Adrenal gland (tissue), 12 donors: ENCODE results near the gene LDAH. TPM values are rescaled to one million over a fixed set of nuclear protein-coding genes. Genes with fewer than 3 reads are reported as not detected.
A peak's percentile ranks its signal among the peaks of the same experiment; 100 is the strongest.

Source experiments
- DNase-seq, 7 donors: peaks; one replicate each; pipeline ENCODE4 v3.0.0-alpha.2; 2019 to 2020
- H3K27ac ChIP-seq, 5 donors: fragments of 200-600 bp; sonication (generic) in 4 of 5; 1 replicate in 3 of 5; 2 replicates in 2 of 5; pipeline versions ENCODE4 v1.5.1 to v1.8.0; 2016 to 2020; ENCODE audit warnings: mild to moderate bottlenecking in 1 of 5
- H3K27me3 ChIP-seq: fragments of 200-600 bp; 2 replicates; pipeline ENCODE4 v1.8.0; 2021
- H3K36me3 ChIP-seq, 2 donors: fragments of 200-600 bp; replicated peaks in 1 of 2; 1 replicate in 1 of 2; 2 replicates in 1 of 2; pipeline versions ENCODE4 v1.5.1 to v1.8.0; 2018 to 2022
- H3K4me1 ChIP-seq, 2 donors: fragments of 200-600 bp; replicated peaks in 1 of 2; 1 replicate in 1 of 2; 2 replicates in 1 of 2; pipeline versions ENCODE4 v1.5.1 to v1.8.0; 2018 to 2021
- H3K4me3 ChIP-seq, 4 donors: fragments of 200-600 bp; sonication (generic) in 3 of 4; one replicate each; pipeline ENCODE4 v1.5.1; 2016 to 2018
- H3K9me3 ChIP-seq, 3 donors: fragments of 200-600 bp; sonication (generic) in 1 of 3; replicated peaks in 1 of 3; 1 replicate in 2 of 3; 2 replicates in 1 of 3; pipeline versions ENCODE4 v1.5.1 to v1.8.0; 2016 to 2021
- POLR2A ChIP-seq, 2 donors: fragments of 450-650 bp; IDR thresholded peaks; one replicate each; pipeline ENCODE4 v1.6.1; 2017; ENCODE audit warnings: antibody characterized with exemption in 2 of 2, mild to moderate bottlenecking in 2 of 2, moderate library complexity in 1 of 2
- WGBS, 4 donors: extraction: QIAGEN DNeasy Blood & Tissue Kit in 2 of 4; methylation state at CpG; one replicate each; pipeline versions ENCODE4 v1.1.5 to v1.1.7; 2013 to 2017; 5-methylcytosine and 5-hydroxymethylcytosine counted together
- intact Hi-C, 2 donors: fragments of 100-400 bp; cut with DNase I; formaldehyde crosslinking; loops; one replicate each; pipeline versions ENCODE4 v1.14.1 to v1.15.0; 2022 to 2023
- polyA plus RNA-seq, 3 donors: library from polyadenylated mRNA; stranded (reverse); fragments of 200-250 nt in 2 of 3; fragments of 350-450 nt in 1 of 3; fragmentation: Illumina TruSeq in 1 of 3; extraction: RNeasy Lipid Tissue Mini Kit (QIAGEN cat#74804) in 1 of 3; gene quantifications; one replicate each; pipeline ENCODE4 v1.2.3, GENCODE V29; 2013 to 2014
- total RNA-seq, 9 donors: library from RNA; depleted of rRNA in 4 of 9; stranded (reverse); fragments of >200 nt in 4 of 9; fragments of 120-200 nt in 1 of 9; fragmentation: NEBNext Ultra II Directional in 1 of 9; extraction: Animal tissue kit (Norgen Biotek cat#: 25700) in 1 of 9; gene quantifications; one replicate each; pipeline versions ENCODE4 v1.1.0 to v1.2.4, GENCODE V29; 2013 to 2023
- TF ChIP-seq, protein P1 (sequence below), 6 experiments: fragments of 450-650 bp in 4 of 6; fragments of 200-600 bp in 2 of 6; sonication (generic) in 1 of 6; IDR thresholded peaks; 1 replicate in 5 of 6; 2 replicates in 1 of 6; pipeline versions ENCODE4 v1.5.1 to v1.8.0; 2016 to 2021; ENCODE audit warnings: antibody characterized with exemption in 6 of 6, mild to moderate bottlenecking in 2 of 6, moderate library complexity in 1 of 6
- donor health status: healthy with polysubstance abuse.
- donor health status: Bipolar disorder and iron deficiency.
- donor health status: DM: yes; HTN: yes; CAD: no.
- donor health status: DM: no; HTN: no; CAD: no.
- donor health status: DM: no; HTN: no; CAD: no.
- donor health status: DM: yes; HTN: yes; CAD: no.

The LDAH gene
- total and polyA plus RNA-seq, 12 donors, result 7.0 to 64.9 (median 31.5) TPM

DNA sequence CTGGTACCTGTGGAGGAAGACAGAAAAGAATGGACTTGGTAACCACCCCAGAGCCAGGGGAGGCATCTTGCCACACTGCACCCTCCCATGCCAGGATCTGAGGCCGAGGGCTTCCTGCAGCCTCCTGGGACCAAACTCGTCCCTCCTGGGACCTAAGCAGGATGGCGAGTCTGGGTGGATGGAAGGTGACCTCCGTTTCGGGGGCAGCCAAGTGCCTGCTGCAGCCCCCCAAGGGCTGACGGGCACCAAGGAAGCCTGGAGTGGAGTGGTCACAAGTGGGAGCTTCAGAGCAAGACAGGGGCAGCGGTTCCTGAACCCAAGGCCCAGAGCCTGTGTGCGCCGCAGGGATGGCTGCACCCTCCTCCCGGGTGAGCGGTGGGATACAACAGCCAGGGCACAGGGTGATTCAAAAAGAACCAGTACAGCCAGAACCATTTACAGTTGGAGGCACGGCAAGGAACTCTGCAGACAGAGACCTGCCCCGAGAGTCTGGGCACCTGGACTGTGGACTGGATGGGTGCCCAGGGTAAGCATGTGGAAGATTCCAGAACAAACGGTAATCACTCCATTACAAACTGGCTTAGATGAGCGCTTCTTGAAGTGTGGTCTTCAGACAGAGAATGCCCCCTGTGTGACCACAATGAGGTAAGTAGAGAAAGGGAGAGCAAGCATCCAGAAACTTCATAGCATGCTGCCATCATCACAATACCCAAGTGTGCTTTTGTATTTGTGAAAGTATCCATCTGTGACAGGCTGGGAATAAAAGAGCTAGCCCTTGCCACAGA lies 184.1 kb downstream of the LDAH start:
- Histone ChIP-seq H3K27ac (peak overlapping the region in 2 of 5 donors; percentile 96 to 97), H3K9me3 (no peaks in the 10 kb centered on the region), H3K27me3 (no peaks in the 10 kb centered on the region), H3K4me1 (peaks cover 25 to 59% of the 10 kb centered on the region in 2 donors), H3K4me3 (no peak overlapping the region), H3K36me3 (peaks cover 0 to 30% of the 10 kb centered on the region in 2 donors)
- no peak for DNase-seq
- no peak for TF ChIP-seq POLR2A (IDR thresholded peaks at IDR 0.05)
- TF ChIP-seq, protein P1, sequence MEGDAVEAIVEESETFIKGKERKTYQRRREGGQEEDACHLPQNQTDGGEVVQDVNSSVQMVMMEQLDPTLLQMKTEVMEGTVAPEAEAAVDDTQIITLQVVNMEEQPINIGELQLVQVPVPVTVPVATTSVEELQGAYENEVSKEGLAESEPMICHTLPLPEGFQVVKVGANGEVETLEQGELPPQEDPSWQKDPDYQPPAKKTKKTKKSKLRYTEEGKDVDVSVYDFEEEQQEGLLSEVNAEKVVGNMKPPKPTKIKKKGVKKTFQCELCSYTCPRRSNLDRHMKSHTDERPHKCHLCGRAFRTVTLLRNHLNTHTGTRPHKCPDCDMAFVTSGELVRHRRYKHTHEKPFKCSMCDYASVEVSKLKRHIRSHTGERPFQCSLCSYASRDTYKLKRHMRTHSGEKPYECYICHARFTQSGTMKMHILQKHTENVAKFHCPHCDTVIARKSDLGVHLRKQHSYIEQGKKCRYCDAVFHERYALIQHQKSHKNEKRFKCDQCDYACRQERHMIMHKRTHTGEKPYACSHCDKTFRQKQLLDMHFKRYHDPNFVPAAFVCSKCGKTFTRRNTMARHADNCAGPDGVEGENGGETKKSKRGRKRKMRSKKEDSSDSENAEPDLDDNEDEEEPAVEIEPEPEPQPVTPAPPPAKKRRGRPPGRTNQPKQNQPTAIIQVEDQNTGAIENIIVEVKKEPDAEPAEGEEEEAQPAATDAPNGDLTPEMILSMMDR (IDR thresholded peaks at IDR 0.05), result no peak
- intact Hi-C loops, result loop anchor here in 1 of 2 donors (5.0 to 10.0 kb wide), 2 partner anchors 134 to 192 kb away; partner anchors contain the start of gene RHOB
- 91 to 93% (median 92%) methylated on average over 7 to 15 of the region's 15 CpGs for WGBS, 4 donors

DNA sequence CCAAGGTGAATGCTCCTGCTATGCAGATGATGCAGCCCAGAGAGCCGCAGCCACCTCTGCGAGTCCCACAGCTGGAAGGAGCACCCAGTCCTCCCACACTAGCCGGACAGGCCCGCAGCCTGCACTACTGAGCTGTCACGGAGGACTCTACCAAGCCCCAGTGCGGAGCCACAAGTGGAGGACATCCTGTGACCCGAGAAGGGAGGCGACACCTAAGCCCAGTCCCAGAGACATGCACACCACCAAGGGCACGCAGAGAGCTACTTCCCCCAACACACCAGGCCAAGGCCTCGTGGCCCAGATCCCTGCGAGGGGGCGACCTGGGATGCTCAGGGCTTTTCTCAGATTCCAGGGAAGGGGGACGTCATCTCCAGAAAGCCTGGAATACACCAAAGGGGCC lies 184.9 kb downstream of the LDAH start:
- H3K9me3 ChIP-seq, result no peaks in the 10 kb centered on the region
- no peak overlapping the region for H3K4me3 ChIP-seq
- peak overlapping the region; percentile 13 to 97 (median 67) for H3K27ac ChIP-seq
- no peak for TF ChIP-seq POLR2A (IDR thresholded peaks at IDR 0.05)
- TF ChIP-seq, protein P1 (IDR thresholded peaks at IDR 0.05), result no peak
- peaks cover 25 to 59% of the 10 kb centered on the region in 2 donors for H3K4me1 ChIP-seq
- intact Hi-C loops, result loop anchor here in 1 of 2 donors (5.0 to 10.0 kb wide), 2 partner anchors 133 to 191 kb away; partner anchors contain the start of gene RHOB
- WGBS, 4 donors, result 87 to 91% (median 89%) methylated on average over 9 to 13 of the region's 13 CpGs
- H3K27me3 ChIP-seq, result no peaks in the 10 kb centered on the region
- peaks cover 0 to 24% of the 10 kb centered on the region in 2 donors for H3K36me3 ChIP-seq
- no peak for DNase-seq

DNA sequence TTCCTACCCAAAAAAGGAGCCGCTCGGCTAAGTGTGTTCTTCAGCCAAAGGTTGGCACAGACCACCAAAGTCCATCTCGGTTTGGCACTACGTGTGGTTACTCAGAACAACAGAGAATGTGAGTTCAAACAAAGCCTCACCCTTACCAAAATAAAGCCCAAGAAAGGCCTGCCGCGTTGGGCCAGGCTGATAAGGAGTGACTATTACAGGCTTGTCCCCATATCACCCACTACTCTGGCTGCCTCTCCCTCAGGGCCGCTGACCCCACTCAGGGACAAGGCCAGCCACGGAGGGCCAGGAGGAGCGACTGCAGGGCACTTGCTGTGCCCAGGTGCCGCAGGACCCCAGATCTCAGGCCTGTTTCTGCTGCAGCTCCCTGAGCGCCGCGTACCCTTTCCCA lies 185.8 kb downstream of the LDAH start:
- no peaks in the 10 kb centered on the region for H3K9me3 ChIP-seq
- peaks cover 23 to 52% of the 10 kb centered on the region in 2 donors for H3K4me1 ChIP-seq
- H3K27me3 ChIP-seq, result no peaks in the 10 kb centered on the region
- H3K4me3 ChIP-seq, result no peak overlapping the region
- intact Hi-C loops, result loop anchor here (2.0 to 10.0 kb wide), 3 partner anchors 132 to 194 kb away; partner anchors contain the start of gene RHOB (in 1 of the 2)
- TF ChIP-seq POLR2A (IDR thresholded peaks at IDR 0.05), result peak in 1 of 2 donors; percentile 14
- TF ChIP-seq, protein P1 (IDR thresholded peaks at IDR 0.05), result no peak
- DNase-seq, result peak in 6 of 7 donors; percentile 74 to 86 (median 79)
- H3K36me3 ChIP-seq, result peaks cover 0 to 22% of the 10 kb centered on the region in 2 donors
- peak overlapping the region; percentile 45 to 97 (median 67) for H3K27ac ChIP-seq
- WGBS, 4 donors, result 37 to 48% (median 46%) methylated on average over 4 to 13 of the region's 13 CpGs
